ENCODE measurements around the gene CNTROB.
"Not testable (repeated sequence)": the region's sequence is repeated elsewhere in the genome, so short reads cannot be mapped to it uniquely, and the experiment has no call there.

CNTROB gene

DNA sequence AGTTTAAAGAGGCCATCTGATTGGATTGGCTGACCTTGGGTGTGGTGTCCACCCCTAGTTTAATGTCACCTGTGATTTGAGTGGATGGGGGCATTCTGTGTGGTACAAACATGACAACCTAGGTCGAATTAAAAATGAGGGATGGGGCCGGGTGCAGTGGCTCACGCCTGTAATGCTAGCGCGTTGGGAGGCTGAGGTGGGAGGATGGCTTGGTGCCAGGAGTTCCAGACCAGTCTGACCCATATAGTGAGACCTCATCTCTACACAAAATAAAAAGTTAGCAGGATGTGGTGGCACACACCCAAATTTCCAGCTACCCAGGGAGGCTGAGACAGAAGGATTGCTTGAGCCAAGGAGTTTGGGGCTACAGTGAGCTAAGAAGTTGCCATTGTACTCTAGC lies 14.4 kb downstream of the CNTROB start:
- no peak for TF ChIP-seq CTCF (IDR thresholded peaks at IDR 0.05; ENCODE audit: borderline replicate concordance, insufficient read depth, low read depth, low read length)
- no peak overlapping the region for H3K4me3 ChIP-seq (ENCODE audit: low read depth, low read length)

GRCh38 chr17:7947651-7948050 lies 15.6 kb downstream of the CNTROB start:
- no peak overlapping the region for H3K4me3 ChIP-seq (ENCODE audit: low read depth, low read length)
- no peak for TF ChIP-seq CTCF (IDR thresholded peaks at IDR 0.05; ENCODE audit: borderline replicate concordance, insufficient read depth, low read depth, low read length)

- no peak overlapping the region for H3K4me3 ChIP-seq (ENCODE audit: low read depth, low read length)
- no peak for TF ChIP-seq CTCF (IDR thresholded peaks at IDR 0.05; ENCODE audit: borderline replicate concordance, insufficient read depth, low read depth, low read length)
These were observed 18.6 kb downstream of the CNTROB start for GRCh38 chr17:7950578-7950977.

DNA sequence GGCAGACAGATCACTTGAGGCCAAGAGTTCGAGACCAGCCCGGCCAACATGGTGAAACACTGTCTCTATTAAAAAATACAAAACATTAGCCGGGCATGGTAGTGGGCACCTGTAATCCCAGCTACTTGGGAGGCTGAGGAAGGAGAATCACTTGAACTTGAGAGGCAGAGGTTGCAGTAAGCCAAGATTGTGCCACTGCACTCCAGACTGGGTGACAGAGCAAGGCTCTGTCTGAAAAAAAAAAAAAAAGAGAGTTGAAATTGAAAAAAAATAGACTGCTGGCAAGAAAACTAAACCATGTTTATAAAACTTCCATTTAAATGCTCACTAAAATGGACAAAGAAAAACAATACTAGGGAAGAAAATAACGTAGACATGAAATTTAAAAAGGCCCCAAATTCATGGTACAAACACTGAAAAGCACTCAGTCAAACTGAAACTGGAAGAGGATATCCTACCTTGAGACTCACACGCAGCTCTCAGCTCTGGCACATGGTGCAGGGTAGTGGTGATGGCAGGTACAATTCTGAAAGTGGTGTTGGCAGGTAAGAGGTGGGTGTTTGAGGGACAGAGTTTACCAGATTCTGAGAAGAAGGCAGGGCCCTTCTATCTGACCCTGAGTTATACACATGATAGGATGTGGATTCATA lies 19.3 kb downstream of the CNTROB start:
- no peak for TF ChIP-seq CTCF (IDR thresholded peaks at IDR 0.05; ENCODE audit: borderline replicate concordance, insufficient read depth, low read depth, low read length)
- no peak overlapping the region for H3K4me3 ChIP-seq (ENCODE audit: low read depth, low read length)

GRCh38 chr17:7953266-7953665 lies 21.3 kb downstream of the CNTROB start:
- H3K4me3 ChIP-seq (ENCODE audit: low read depth, low read length), result not testable (repeated sequence)

DNA sequence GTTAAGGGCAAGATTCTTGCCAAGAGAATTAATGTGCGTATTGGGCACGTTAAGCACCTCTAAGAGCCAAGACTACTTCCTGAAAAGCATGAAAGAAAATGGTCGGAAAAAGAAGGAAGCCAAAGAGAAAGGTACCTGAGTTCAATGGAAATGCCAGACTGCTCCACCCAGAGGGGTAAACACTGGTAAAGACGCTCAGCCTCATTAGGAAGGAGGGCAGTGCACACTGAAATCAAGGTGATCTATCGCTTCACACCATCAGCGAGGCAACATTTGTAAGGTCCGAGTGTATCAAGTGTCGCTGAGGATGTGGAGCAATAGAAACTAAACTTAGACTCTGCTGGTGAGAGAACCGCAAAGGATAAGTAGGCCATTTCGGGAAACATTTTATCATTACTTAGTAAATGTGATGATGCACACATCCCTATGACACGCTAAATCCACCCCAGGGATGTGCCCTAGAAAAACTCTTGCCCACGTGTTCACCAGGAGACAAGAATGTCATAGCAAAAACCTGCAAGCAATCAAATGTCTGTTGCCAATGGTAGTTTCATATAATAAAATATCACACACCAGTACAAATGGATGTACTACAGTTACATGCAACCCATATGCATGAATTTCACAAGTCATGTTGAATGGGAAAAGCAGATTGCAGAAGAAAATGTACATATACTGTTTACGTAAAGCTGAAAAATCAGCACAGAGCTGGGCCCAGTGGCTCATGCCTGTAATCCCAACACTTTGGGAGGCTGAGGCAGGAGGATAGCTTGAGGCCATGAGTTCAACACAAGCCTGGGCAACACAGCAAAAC lies 23.6 kb downstream of the CNTROB start:
- no peak for TF ChIP-seq CTCF (IDR thresholded peaks at IDR 0.05; ENCODE audit: borderline replicate concordance, insufficient read depth, low read depth, low read length)
- no peak overlapping the region for H3K4me3 ChIP-seq (ENCODE audit: low read depth, low read length)

DNA sequence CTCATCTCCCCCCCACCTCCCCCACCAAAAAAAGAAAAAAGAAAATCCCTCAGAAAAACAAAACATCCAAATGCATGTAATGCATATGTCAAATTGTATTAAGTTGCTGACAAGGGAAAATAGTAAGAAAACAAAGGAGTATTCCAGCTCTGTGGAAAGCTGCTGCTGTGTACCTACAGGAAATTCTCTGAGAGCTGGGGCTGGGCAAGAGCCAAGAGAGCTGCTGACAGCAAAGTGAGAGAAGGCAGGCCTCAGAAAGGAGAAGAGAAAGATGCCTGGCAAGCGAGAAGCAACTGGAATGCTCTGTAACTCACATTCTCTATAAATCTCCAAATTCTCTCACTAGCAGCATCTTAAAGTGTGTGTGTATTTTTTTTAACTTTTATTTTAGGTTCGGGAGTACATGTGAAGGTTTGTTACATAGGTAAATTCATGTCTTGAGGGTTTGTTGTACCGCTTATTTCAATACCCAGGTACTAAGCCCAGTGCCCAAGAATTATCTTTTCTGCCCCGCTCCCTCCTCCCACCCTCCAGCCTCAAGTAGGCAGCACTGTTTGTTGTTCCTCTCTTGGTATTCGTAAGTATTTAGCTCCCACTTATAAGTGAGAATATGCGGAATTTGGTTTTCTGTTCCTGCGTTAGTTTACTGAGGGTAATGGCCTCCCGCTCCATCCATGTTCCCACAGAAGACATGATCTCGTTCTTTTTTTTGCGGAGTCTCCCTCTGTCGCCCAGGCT lies 24.4 kb downstream of the CNTROB start:
- no peak overlapping the region for H3K4me3 ChIP-seq (ENCODE audit: low read depth, low read length)
- TF ChIP-seq CTCF (IDR thresholded peaks at IDR 0.05; ENCODE audit: borderline replicate concordance, insufficient read depth, low read depth, low read length), result no peak
